ENCODE data around the gene PRKAG2. TPM values are rescaled to one million over a fixed set of nuclear protein-coding genes. Genes with fewer than 3 reads are reported as not detected.
A peak's percentile ranks its signal among the peaks of the same experiment; 100 is the strongest.

Gene PRKAG2
- total and polyA plus RNA-seq, 2 of the 13 experiments (the other 11 are each of a cell fraction or from before 2014, with no cell fraction given) = 0.90 to 1.3 TPM

DNA sequence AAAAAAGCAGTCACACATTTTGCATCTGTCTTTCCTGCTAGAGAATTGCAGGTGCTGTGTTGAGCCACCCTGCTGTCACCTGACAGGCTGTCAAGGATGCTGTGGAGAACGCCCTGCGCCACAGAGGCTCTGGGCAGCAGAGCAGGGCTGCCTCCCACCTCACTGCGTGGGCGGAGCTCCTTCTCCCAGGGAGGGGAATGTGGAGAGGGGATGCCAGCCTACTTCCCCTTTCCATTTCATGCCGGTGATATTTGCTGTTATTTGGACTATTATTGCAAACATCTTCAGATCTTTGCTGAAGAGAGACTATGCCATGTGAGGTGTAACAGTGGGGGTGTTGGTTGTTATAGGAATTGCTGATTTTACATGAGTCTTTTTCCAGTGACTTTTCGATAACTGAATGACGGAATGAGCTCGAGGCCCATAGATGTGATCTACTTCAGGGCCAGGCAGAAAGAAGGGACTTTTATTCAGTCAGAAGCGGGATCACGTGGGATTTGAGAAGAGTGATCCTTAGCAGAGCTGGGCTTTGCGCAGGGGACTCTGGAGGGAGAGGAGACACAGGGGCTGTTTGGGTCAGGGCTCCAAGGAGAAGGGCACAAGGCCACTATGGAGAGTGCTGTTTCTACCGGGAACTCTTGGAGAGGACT is 13.6 kb upstream of the PRKAG2 start (continued):
- TF ChIP-seq HNRNPLL (IDR thresholded peaks at IDR 0.05; ENCODE audit: low read depth, low read length, poor library complexity, severe bottlenecking) = no peak

GRCh38 chr7:151889406-151890354 is 12.8 kb upstream of the PRKAG2 start:
- H4K20me1 ChIP-seq (ENCODE audit: insufficient read depth, low read length) = no peaks in the 10 kb centered on the region
- peaks cover 1 to 47% of the 10 kb centered on the region in 2 experiments; a peak in 3 of 5 replicates for H3K27me3 ChIP-seq (ENCODE audit: control insufficient read depth in 1 of 2, insufficient read depth in 2 of 2, low read length in 2 of 2)
- FAIRE-seq = no peak
- intact Hi-C loops (cut with micrococcal nuclease; ENCODE audit: unreplicated experiment) = no loop called here
- H3K27ac ChIP-seq (ENCODE audit: extremely low read length, insufficient read depth, low read length) = no peak overlapping the region
- no TSS peak for BruUV-seq (replicated peaks)
- H3K36me3 ChIP-seq (replicated peaks in 1 of 2; ENCODE audit: control insufficient read depth in 1 of 2, insufficient read depth in 2 of 2, low read length in 2 of 2) = no peaks in the 10 kb centered on the region
- no peaks in the 10 kb centered on the region for H3K9me3 ChIP-seq (ENCODE audit: low read length)
- TF ChIP-seq FOXP4 (CRISPR knock-in tag; IDR thresholded peaks at IDR 0.05) (no peak), MNT (IDR thresholded peaks at IDR 0.05) (peak; percentile 90)
- POLR2A ChIA-PET = no interaction called here
- H3K4me2 ChIP-seq (ENCODE audit: low read depth, low read length) = no peak overlapping the region
- H3K4me1 ChIP-seq (ENCODE audit: insufficient read depth, low read length) = no peaks in the 10 kb centered on the region
- WGBS (ENCODE audit: low lambda C conversion rate) = 54% methylated on average over 15 of the region's 21 CpGs
- no peak overlapping the region for H3K9ac ChIP-seq (ENCODE audit: insufficient read depth, low read depth, low read length)
- DNase-seq (ENCODE audit: low spot score) = no peak
- no peaks in the 10 kb centered on the region for H3K79me2 ChIP-seq (ENCODE audit: insufficient read depth, low read length)
- H3K4me3 ChIP-seq (replicated peaks in 1 of 3; ENCODE audit: insufficient read depth in 1 of 3, low read depth in 2 of 3, low read length in 3 of 3) = no peak overlapping the region
- H2AFZ ChIP-seq (ENCODE audit: low read length) = no peak overlapping the region
- in situ Hi-C loops (cut with HindIII; ENCODE audit: extremely low pct_ligation_motif_present, low pct_unique_long_range_greater_than_20kb) = no loop called here
- no peak for ATAC-seq
- CTCF ChIA-PET (ENCODE audit: low intra/inter-chr PET ratio, low total read pairs) = no interaction called here
